GM21825 (cell line): ENCODE data around the gene SIK2.

Experiments
- ATAC-seq: cut with Tn5 transposase; IDR thresholded peaks from one replicate; pipeline ENCODE4 v1.9.1; 2021; ENCODE audit warnings: mild to moderate bottlenecking, moderate library complexity; ENCODE audit not compliant: unreplicated experiment

The SIK2 gene

GRCh38 chr11:111726301-111726713, 124.1 kb downstream of the SIK2 start:
- no peak for ATAC-seq

- ATAC-seq: no peak
These were observed 125.2 kb downstream of the SIK2 start for GRCh38 chr11:111727431-111727830.

GRCh38 chr11:111729071-111729830, 127.0 kb downstream of the SIK2 start:
- no peak for ATAC-seq

DNA sequence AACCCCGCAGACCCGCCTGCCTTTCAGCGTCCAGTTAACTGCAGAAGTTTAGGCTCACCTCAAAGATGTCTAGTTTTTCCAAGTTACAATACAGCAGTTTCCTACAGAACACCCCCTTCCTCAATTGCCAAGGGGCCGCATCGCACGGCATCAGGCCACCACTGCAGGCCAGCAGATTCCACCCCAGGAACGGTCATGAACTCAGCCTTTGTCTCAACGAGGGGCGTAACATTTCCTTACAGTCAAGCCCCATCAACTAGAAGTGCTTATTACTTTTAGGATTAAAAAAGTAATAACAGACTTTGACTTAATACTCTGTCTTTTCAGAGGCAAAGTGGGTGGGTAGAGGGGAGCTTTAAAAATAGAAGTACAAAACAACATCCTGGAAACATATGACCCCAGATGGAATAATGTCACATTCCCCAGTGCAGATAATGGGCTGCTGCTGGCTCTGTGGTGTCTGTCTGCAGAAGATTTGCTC, 127.6 kb downstream of the SIK2 start:
- ATAC-seq: no peak

- ATAC-seq: no peak
These were observed 128.8 kb downstream of the SIK2 start for GRCh38 chr11:111730871-111731591.

DNA sequence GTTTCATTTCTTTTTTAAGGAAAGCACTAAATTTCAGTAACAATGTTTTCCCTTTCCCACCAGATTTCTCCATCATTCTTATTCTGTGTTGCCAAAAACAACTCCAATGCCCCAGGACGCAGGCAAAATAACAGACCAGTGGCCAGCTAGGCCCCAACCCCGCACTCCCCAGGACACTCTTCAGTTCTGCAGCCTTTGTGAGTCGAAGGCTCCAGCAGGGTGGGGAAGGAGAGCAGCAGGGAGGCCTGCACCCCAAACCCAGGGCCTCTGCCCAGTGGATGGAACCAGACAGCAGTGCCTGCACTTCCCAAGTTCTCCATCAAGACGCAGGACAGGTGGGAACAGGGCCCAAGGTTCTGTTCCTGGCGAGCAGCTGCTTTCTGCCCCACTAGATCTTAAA, 129.6 kb downstream of the SIK2 start:
- ATAC-seq: no peak

GRCh38 chr11:111733016-111733415, 130.8 kb downstream of the SIK2 start:
- ATAC-seq: no peak

DNA sequence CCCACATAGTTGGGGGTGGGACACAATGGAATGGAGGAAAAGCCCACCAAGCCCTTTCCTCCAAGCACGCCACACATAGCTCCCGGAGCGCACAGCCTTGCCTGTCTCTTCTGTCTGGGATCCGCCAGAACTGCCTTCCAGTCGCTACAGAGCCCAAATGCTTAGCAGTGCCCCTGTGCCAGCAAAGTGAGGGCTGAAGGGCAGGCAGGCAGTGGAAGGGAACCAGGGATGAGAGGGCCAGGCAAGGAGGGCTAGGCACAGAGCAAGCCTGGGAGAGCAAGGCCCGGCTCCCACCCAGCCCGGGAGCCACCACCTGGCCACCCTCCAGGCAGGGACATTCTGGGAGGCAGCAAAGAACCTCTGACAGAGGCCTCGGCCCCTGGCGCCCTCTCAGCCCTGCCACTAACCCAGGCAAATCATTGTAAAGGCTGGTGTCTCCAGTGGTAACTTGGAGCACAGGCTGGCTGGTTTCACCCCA, 131.4 kb downstream of the SIK2 start:
- ATAC-seq: no peak

GRCh38 chr11:111734101-111734953, 132.1 kb downstream of the SIK2 start:
- ATAC-seq: no peak

DNA sequence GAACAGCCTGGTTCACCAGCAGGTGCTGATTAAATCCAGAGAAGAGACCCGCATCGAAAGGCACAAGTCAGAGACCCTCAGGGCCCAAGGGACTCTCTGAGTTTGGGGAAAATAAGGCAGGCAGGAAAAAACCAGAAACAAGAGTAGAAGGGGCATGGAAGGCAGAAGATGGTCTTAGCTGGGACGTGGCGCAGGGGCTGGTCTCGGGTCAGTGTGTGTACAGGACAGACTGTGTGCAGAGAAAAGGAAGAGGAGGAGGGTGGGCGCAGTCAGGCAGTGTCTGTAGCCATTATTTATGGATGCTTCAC, 132.7 kb downstream of the SIK2 start:
- ATAC-seq: no peak

DNA sequence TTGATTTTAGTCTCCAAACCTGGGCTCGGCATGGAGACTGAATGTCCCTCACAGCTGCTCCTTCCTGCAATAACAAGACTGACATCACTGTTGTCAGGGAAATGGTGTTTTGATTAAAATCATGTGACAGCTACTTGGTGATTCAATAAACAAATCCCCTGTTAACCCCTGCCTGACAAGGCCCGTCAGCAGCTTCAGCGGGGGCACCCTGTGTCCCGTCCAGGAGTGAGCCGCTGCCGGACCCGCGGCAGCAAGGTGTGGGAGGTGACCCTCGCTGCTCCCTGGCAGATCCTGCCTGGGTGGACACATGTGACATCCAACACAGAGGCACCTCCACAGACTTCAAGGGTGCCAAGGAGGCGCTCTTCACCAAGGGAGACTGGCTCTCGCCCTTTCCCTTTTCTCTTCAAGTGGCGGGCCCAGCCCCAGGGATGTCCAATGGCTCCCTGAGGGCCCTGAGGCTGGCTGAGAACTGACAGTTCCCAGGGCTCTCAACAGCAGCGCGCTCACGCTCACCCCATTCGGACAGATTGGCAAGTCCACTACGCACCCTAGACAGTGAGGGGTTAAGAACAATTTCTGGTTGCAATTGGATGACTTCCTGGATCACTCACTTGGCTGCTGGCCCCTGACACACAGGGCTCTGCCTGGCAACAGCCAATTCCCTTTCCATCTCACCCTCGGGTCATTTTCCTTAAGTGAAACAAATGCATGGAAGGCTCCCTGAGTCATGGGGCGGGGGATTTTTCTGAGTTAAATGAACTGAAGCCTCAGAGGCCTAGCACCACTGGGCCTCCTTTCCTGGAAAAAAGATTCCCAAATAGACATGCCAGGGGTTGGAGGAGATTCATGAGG, 133.2 kb downstream of the SIK2 start:
- ATAC-seq: no peak

GRCh38 chr11:111736181-111736590, 133.9 kb downstream of the SIK2 start:
- no peak for ATAC-seq

GRCh38 chr11:111736621-111737443, 134.6 kb downstream of the SIK2 start:
- no peak for ATAC-seq

DNA sequence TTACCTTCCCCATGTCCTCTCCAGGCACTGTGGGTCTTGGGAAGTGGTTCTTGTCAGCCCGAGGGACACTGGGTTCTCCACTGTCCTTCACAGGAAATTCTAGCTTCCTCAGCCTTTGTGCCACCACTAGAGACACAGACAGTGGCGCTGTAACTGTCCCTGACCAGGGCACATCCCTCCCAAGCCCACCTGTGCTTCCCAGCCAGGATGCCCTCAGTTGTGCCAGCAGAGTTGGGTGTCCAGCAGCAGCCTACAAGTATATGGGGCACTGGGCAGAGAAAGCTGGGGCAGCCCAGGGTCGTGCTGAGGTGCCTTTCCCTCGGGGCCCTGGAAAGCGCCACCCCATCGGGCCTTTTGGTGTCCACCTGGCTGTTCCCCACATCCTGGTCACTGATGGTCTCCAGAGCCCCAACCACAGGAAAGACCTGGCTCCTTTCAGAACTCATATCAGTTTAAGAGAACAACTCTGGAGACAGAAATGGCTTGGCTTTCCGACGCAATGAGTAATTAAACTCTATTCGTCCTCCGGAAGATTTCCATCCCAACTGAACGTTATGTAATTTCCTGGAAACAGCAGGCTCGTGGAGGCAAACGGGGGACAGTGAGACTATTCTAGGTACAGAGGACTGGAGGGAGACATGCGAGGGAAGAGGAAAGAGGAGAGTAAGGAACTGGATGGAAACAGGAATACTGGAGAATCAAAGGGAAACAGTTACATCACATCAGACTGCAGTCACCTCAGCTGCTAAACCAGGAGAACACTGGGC, 135.4 kb downstream of the SIK2 start:
- ATAC-seq: no peak

DNA sequence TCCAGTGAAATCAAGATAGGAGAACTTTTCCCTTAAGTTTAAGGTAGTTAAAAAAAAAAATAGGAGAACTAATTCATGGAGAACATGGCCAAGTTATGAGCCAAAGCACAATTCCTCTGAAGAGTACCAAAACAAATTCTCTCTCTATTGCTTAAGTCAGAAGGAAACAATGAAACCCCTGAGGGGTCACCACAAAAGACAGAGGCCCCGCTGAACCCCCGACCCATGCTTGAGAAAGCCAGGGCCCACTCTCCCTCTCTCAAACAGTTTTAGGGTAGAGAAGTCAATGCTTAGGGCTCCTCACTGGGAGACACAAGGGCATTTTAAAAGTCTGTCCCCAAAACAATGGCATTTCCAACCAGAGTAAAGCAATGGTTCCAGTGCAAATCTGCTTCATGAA, 137.1 kb downstream of the SIK2 start:
- ATAC-seq: no peak

- ATAC-seq: no peak
These were observed 139.5 kb downstream of the SIK2 start for GRCh38 chr11:111741751-111742150.

DNA sequence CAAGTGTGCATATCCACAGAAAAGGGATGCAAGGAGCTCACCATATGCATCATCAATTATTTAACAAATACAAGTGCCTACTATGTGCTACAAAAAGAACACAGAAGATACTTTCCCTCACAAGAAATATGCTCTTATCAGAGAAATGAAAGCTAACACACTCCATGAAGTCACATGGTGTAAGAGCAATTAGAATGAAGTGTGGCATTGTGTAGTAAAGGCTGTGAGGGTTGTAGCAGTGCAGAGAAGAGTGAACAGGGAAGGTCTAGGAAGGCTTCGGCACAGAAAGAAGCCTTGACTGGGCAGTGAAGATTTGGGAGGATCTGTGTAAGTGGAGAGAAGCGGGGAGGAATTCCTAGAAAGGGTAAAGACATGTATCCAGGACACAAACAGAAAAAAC, 141.5 kb downstream of the SIK2 start:
- ATAC-seq: no peak

DNA sequence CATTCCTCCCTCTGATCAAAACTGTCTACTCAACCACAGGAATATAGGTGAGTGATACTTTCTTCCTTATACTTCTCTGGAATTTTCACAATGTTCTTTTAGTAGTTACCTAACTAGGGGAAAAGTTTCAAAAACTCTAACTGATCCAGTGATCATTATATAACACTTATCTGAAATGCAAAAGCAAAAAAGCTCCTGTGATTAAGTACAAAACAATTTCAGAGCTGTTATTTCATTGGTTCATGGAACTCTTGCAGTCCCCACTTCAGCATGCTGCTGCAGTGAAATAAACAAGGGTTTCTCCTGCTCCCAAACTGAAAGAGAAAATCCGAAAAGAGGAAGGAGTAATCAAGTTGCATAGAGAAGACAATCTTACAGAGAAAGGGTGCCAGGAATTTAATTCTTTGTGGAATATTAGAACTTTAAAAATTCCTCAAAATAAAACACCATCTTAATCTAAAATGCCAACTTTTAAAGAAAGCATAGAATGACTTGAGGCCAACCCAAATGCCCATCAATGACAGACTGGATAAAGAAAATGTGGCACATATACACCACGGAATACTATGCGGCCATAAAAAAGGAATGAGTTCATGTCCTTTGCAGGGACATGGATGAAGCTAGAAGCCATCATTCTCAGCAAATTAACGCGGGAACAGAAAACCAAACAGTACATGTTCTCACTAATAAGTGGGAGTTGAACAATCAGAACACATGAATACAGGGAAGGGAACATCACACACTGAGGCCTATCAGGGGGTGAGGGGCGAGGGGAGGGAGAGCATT, 143.7 kb downstream of the SIK2 start:
- ATAC-seq: no peak
